ENCODE data around the gene FAM83F.

Gene FAM83F

DNA sequence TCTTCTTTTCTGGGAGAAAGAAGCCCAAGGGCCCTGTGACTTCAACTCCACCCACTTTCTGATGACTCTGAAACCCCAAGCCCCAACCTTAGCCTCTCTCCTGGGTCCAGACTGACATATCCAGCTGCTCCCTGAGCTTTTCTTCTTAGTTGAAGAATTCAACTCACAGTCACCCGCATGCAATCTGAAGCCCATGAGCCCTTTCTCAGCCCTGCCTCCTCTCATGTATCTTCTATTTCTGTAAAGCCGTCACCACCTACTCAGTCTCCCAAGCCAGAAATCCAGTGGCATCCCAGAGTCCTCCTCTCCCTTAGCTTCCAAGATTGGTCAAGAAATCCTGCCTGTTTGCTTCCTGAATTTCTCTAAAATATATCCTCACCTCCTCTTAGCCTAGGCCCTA is 41.7 kb upstream of the FAM83F start (continued):
- TF ChIP-seq, protein P1, sequence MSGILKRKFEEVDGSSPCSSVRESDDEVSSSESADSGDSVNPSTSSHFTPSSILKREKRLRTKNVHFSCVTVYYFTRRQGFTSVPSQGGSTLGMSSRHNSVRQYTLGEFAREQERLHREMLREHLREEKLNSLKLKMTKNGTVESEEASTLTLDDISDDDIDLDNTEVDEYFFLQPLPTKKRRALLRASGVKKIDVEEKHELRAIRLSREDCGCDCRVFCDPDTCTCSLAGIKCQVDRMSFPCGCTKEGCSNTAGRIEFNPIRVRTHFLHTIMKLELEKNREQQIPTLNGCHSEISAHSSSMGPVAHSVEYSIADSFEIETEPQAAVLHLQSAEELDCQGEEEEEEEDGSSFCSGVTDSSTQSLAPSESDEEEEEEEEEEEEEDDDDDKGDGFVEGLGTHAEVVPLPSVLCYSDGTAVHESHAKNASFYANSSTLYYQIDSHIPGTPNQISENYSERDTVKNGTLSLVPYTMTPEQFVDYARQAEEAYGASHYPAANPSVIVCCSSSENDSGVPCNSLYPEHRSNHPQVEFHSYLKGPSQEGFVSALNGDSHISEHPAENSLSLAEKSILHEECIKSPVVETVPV (CRISPR knock-in tag; IDR thresholded peaks at IDR 0.05), result no peak
- TF ChIP-seq PPARA (CRISPR knock-in tag; IDR thresholded peaks at IDR 0.05; ENCODE audit: borderline replicate concordance), result no peak
- no peak for TF ChIP-seq ARNTL (CRISPR knock-in tag; IDR thresholded peaks at IDR 0.05; ENCODE audit: borderline replicate concordance, low read depth)
- no peak for TF ChIP-seq ZNF70 (CRISPR knock-in tag; IDR thresholded peaks at IDR 0.05)
- no peak for TF ChIP-seq ZC3H10 (CRISPR knock-in tag; IDR thresholded peaks at IDR 0.05)
- no peak for TF ChIP-seq SNAI2 (CRISPR knock-in tag; IDR thresholded peaks at IDR 0.05)

DNA sequence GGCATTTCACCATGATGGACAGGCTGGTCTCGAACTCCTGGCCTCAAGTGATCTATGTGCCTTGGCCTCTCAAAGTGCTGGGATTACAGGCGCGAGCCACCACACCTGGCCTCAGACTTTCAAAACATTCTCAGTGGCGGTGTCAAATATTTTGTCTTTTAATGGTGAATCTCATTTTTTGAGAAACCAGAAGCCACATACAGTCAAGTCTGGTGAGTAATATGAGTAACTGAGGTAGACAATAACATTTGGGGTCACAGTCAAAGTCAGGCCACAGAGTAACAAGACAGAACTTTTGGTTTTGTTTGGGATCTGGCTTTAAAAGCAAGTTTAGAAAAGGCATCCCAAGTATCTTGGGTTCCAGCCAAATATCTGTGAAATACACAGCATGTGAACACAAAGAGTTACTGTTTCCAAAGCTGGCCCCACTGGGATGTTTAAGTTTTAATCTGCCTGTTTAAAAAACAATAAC is 40.1 kb upstream of the FAM83F start:
- ATAC-seq, result no peak

More for the DNA sequence above, 40.1 kb upstream of the FAM83F start:
- no peak for TF ChIP-seq ZFP30 (CRISPR knock-in tag; IDR thresholded peaks at IDR 0.05)
- no peak for TF ChIP-seq SNAI2 (CRISPR knock-in tag; IDR thresholded peaks at IDR 0.05)
- TF ChIP-seq ZFP3 (CRISPR knock-in tag; IDR thresholded peaks at IDR 0.05), result no peak
- TF ChIP-seq ZC3H10 (CRISPR knock-in tag; IDR thresholded peaks at IDR 0.05), result no peak
- TF ChIP-seq, protein P2, sequence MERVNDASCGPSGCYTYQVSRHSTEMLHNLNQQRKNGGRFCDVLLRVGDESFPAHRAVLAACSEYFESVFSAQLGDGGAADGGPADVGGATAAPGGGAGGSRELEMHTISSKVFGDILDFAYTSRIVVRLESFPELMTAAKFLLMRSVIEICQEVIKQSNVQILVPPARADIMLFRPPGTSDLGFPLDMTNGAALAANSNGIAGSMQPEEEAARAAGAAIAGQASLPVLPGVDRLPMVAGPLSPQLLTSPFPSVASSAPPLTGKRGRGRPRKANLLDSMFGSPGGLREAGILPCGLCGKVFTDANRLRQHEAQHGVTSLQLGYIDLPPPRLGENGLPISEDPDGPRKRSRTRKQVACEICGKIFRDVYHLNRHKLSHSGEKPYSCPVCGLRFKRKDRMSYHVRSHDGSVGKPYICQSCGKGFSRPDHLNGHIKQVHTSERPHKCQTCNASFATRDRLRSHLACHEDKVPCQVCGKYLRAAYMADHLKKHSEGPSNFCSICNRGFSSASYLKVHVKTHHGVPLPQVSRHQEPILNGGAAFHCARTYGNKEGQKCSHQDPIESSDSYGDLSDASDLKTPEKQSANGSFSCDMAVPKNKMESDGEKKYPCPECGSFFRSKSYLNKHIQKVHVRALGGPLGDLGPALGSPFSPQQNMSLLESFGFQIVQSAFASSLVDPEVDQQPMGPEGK (CRISPR knock-in tag; IDR thresholded peaks at IDR 0.05; ENCODE audit: borderline replicate concordance), result no peak
- no peak for TF ChIP-seq ZNF70 (CRISPR knock-in tag; IDR thresholded peaks at IDR 0.05)
- no peak for TF ChIP-seq ZNF565 (CRISPR knock-in tag; conservative IDR thresholded peaks at IDR 0.05; ENCODE audit: low read depth)
- TF ChIP-seq ARNTL (CRISPR knock-in tag; IDR thresholded peaks at IDR 0.05; ENCODE audit: borderline replicate concordance, low read depth), result no peak
- no peak for TF ChIP-seq TOX (CRISPR knock-in tag; IDR thresholded peaks at IDR 0.05; ENCODE audit: borderline replicate concordance)
- TF ChIP-seq, protein P3, sequence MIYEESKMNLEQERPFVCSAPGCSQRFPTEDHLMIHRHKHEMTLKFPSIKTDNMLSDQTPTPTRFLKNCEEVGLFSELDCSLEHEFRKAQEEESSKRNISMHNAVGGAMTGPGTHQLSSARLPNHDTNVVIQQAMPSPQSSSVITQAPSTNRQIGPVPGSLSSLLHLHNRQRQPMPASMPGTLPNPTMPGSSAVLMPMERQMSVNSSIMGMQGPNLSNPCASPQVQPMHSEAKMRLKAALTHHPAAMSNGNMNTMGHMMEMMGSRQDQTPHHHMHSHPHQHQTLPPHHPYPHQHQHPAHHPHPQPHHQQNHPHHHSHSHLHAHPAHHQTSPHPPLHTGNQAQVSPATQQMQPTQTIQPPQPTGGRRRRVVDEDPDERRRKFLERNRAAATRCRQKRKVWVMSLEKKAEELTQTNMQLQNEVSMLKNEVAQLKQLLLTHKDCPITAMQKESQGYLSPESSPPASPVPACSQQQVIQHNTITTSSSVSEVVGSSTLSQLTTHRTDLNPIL (CRISPR knock-in tag; IDR thresholded peaks at IDR 0.05; ENCODE audit: low read depth), result no peak
- no peak for TF ChIP-seq RARB (CRISPR knock-in tag; IDR thresholded peaks at IDR 0.05)
- no peak for TF ChIP-seq GLIS3 (CRISPR knock-in tag; IDR thresholded peaks at IDR 0.05)
- TF ChIP-seq, protein P4, sequence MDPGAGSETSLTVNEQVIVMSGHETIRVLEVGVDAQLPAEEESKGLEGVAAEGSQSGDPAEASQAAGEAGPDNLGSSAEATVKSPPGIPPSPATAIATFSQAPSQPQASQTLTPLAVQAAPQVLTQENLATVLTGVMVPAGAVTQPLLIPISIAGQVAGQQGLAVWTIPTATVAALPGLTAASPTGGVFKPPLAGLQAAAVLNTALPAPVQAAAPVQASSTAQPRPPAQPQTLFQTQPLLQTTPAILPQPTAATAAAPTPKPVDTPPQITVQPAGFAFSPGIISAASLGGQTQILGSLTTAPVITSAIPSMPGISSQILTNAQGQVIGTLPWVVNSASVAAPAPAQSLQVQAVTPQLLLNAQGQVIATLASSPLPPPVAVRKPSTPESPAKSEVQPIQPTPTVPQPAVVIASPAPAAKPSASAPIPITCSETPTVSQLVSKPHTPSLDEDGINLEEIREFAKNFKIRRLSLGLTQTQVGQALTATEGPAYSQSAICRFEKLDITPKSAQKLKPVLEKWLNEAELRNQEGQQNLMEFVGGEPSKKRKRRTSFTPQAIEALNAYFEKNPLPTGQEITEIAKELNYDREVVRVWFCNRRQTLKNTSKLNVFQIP (CRISPR knock-in tag; IDR thresholded peaks at IDR 0.05; ENCODE audit: borderline replicate concordance, low read depth), result no peak
- TF ChIP-seq, protein P1 (CRISPR knock-in tag; IDR thresholded peaks at IDR 0.05), result no peak
- TF ChIP-seq, protein P5, sequence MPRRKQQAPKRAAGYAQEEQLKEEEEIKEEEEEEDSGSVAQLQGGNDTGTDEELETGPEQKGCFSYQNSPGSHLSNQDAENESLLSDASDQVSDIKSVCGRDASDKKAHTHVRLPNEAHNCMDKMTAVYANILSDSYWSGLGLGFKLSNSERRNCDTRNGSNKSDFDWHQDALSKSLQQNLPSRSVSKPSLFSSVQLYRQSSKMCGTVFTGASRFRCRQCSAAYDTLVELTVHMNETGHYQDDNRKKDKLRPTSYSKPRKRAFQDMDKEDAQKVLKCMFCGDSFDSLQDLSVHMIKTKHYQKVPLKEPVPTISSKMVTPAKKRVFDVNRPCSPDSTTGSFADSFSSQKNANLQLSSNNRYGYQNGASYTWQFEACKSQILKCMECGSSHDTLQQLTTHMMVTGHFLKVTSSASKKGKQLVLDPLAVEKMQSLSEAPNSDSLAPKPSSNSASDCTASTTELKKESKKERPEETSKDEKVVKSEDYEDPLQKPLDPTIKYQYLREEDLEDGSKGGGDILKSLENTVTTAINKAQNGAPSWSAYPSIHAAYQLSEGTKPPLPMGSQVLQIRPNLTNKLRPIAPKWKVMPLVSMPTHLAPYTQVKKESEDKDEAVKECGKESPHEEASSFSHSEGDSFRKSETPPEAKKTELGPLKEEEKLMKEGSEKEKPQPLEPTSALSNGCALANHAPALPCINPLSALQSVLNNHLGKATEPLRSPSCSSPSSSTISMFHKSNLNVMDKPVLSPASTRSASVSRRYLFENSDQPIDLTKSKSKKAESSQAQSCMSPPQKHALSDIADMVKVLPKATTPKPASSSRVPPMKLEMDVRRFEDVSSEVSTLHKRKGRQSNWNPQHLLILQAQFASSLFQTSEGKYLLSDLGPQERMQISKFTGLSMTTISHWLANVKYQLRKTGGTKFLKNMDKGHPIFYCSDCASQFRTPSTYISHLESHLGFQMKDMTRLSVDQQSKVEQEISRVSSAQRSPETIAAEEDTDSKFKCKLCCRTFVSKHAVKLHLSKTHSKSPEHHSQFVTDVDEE (CRISPR knock-in tag; IDR thresholded peaks at IDR 0.05), result no peak
- no peak for TF ChIP-seq TCF4 (CRISPR knock-in tag; IDR thresholded peaks at IDR 0.05; ENCODE audit: borderline replicate concordance)
- TF ChIP-seq PPARA (CRISPR knock-in tag; IDR thresholded peaks at IDR 0.05; ENCODE audit: borderline replicate concordance), result no peak
- TF ChIP-seq ZNF8 (CRISPR knock-in tag; IDR thresholded peaks at IDR 0.05), result no peak
- no peak for TF ChIP-seq BACH2 (CRISPR knock-in tag; IDR thresholded peaks at IDR 0.05; ENCODE audit: borderline replicate concordance)
- TF ChIP-seq OSR1 (CRISPR knock-in tag; IDR thresholded peaks at IDR 0.05), result no peak
